GM11168 (cell line): ENCODE measurements around the gene CREBBP.

Experiments
- in situ Hi-C: fragments of 300-500 bp; cut with MboI; formaldehyde crosslinking; loops from one replicate; pipeline ENCODE4 v1.12.0; 2022; ENCODE audit warnings: low sequenced_read_pairs; ENCODE audit not compliant: unreplicated experiment

CREBBP gene

GRCh38 chr16:3691761-3692160 is 188.8 kb downstream of the CREBBP start:
- in situ Hi-C loops: no loop called here

GRCh38 chr16:3690980-3691720 is 189.4 kb downstream of the CREBBP start:
- in situ Hi-C loops: no loop called here

GRCh38 chr16:3690470-3690928 is 190.0 kb downstream of the CREBBP start:
- in situ Hi-C loops: no loop called here

- in situ Hi-C loops: loop anchor here (10.0 kb wide), 1 partner anchor 165 kb away; no protein-coding TSS in a partner anchor
Observed at GRCh38 chr16:3689731-3690130, 190.8 kb downstream of the CREBBP start.

GRCh38 chr16:3687792-3688191 is 192.7 kb downstream of the CREBBP start:
- in situ Hi-C loops: loop anchor here (10.0 kb wide), 1 partner anchor 167 kb away; no protein-coding TSS in a partner anchor

- in situ Hi-C loops: loop anchor here (10.0 kb wide), 1 partner anchor 168 kb away; no protein-coding TSS in a partner anchor
Observed at GRCh38 chr16:3687021-3687420, 193.5 kb downstream of the CREBBP start.

- in situ Hi-C loops: loop anchor here (10.0 kb wide), 1 partner anchor 174 kb away; no protein-coding TSS in a partner anchor
Observed at GRCh38 chr16:3681206-3681605, 199.3 kb downstream of the CREBBP start.

GRCh38 chr16:3677994-3678393 is 202.5 kb downstream of the CREBBP start:
- in situ Hi-C loops: no loop called here

- in situ Hi-C loops: no loop called here
Observed at GRCh38 chr16:3675601-3676130, 204.8 kb downstream of the CREBBP start.
